ENCODE results near the gene MYH14. TPM values are rescaled to one million over a fixed set of nuclear protein-coding genes. Genes with fewer than 3 reads are reported as not detected.
A peak's percentile ranks its signal among the peaks of the same experiment; 100 is the strongest.

MYH14 gene
- total RNA-seq, 1 experiment from 2014 or later = not detected

DNA sequence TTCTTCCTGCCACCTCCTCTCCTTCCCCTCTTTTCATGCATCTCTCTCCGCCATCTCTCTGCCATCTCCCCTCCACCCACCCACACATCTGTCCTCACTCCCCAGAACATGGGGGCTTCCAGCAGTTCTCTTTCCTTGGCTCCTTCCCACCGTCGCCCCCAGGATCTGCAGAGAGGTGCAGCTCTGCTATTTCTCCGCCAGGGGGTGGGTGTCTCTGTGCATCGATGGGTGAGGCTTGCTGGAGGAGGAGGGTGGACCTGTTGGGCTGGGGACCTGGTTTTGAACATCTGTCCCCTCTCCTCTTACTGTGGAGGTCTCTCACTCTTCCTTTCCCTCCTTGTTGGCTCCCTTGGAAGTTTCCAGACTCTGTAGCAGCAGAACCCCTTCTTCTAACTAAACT lies 51.7 kb downstream of the MYH14 start:
- H3K27ac Mint-ChIP-seq (ENCODE audit: low read depth, unreplicated experiment) = no peak overlapping the region
- H3K27me3 Mint-ChIP-seq (ENCODE audit: insufficient read depth, unreplicated experiment) = no peaks in the 10 kb centered on the region
- ChIA-PET CTCF (interaction anchor here (0.5 to 0.7 kb wide), 2 partner anchors 103 to 199 kb away, joined by 3 read pairs; no protein-coding TSS in a partner anchor), POLR2A (no interaction called here)
- intact Hi-C loops (cut with micrococcal nuclease) = no loop called here
- BruUV-seq (replicated peaks) = no TSS peak
- DNase-seq (ENCODE audit: unreplicated experiment) = no peak
- no peak overlapping the region for H3K4me3 Mint-ChIP-seq (ENCODE audit: unreplicated experiment)
- TF ChIP-seq, protein P1, sequence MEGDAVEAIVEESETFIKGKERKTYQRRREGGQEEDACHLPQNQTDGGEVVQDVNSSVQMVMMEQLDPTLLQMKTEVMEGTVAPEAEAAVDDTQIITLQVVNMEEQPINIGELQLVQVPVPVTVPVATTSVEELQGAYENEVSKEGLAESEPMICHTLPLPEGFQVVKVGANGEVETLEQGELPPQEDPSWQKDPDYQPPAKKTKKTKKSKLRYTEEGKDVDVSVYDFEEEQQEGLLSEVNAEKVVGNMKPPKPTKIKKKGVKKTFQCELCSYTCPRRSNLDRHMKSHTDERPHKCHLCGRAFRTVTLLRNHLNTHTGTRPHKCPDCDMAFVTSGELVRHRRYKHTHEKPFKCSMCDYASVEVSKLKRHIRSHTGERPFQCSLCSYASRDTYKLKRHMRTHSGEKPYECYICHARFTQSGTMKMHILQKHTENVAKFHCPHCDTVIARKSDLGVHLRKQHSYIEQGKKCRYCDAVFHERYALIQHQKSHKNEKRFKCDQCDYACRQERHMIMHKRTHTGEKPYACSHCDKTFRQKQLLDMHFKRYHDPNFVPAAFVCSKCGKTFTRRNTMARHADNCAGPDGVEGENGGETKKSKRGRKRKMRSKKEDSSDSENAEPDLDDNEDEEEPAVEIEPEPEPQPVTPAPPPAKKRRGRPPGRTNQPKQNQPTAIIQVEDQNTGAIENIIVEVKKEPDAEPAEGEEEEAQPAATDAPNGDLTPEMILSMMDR (IDR thresholded peaks at IDR 0.05; ENCODE audit: unreplicated experiment) = no peak
- H3K36me3 Mint-ChIP-seq (ENCODE audit: insufficient read depth, unreplicated experiment) = no peaks in the 10 kb centered on the region
- H3K9me3 Mint-ChIP-seq (ENCODE audit: unreplicated experiment) = peaks cover 12% of the 10 kb centered on the region
- H3K4me1 Mint-ChIP-seq (ENCODE audit: insufficient read depth, unreplicated experiment) = no peaks in the 10 kb centered on the region

DNA sequence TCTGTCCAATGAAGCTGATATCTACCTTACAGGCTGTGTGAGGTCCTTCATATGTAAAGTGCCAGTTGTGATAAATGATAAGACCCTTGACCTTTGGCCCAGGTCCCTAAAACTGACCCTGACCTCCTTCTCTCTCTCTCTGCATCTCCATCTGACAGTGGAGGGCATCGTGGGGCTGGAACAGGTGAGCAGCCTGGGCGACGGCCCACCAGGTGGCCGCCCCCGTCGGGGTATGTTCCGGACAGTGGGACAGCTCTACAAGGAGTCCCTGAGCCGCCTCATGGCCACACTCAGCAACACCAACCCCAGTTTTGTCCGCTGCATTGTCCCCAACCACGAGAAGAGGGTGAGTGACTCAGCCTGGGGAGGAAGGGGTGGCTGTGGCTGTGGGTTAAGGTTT lies 53.7 kb downstream of the MYH14 start:
- Mint-ChIP-seq H3K27me3 (ENCODE audit: insufficient read depth, unreplicated experiment) (no peaks in the 10 kb centered on the region), H3K36me3 (ENCODE audit: insufficient read depth, unreplicated experiment) (no peaks in the 10 kb centered on the region), H3K9me3 (ENCODE audit: unreplicated experiment) (peaks cover 12% of the 10 kb centered on the region), H3K27ac (ENCODE audit: low read depth, unreplicated experiment) (no peak overlapping the region), H3K4me1 (ENCODE audit: insufficient read depth, unreplicated experiment) (no peaks in the 10 kb centered on the region), H3K4me3 (ENCODE audit: unreplicated experiment) (no peak overlapping the region)
- intact Hi-C loops (cut with micrococcal nuclease) = no loop called here
- POLR2A ChIA-PET = no interaction called here
- TF ChIP-seq, protein P1 (IDR thresholded peaks at IDR 0.05; ENCODE audit: unreplicated experiment) = no peak
- no peak for DNase-seq (ENCODE audit: unreplicated experiment)
- BruUV-seq (replicated peaks) = no TSS peak
- CTCF ChIA-PET = no interaction called here

DNA sequence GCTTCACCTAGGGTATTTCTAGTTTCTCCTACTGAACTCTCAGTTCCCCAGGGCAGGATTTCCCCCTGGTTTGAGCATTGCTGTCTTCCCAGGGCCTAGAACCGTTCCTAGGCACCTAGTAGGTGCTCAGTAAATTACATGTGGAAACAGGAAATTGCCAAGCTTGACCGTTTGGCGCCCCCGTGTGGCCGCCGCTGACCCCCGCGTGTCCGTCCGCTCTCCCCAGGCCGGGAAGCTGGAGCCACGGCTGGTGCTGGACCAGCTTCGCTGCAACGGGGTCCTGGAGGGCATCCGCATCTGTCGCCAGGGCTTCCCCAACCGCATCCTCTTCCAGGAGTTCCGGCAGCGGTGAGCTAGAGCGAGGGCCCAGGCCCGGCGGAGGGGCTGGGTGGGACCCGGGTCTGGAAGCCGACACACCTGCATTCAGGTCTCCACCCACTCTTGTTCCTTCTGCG lies 55.5 kb downstream of the MYH14 start:
- ChIA-PET POLR2A (no interaction called here), CTCF (interaction anchor here (1.1 kb wide), 1 partner anchor 43 kb away, joined by 3 read pairs; no protein-coding TSS in a partner anchor)
- Mint-ChIP-seq H3K27me3 (ENCODE audit: insufficient read depth, unreplicated experiment) (no peaks in the 10 kb centered on the region), H3K4me1 (ENCODE audit: insufficient read depth, unreplicated experiment) (no peaks in the 10 kb centered on the region), H3K4me3 (ENCODE audit: unreplicated experiment) (no peak overlapping the region), H3K36me3 (ENCODE audit: insufficient read depth, unreplicated experiment) (no peaks in the 10 kb centered on the region), H3K9me3 (ENCODE audit: unreplicated experiment) (peaks cover 12% of the 10 kb centered on the region), H3K27ac (ENCODE audit: low read depth, unreplicated experiment) (no peak overlapping the region)
- TF ChIP-seq, protein P1 (IDR thresholded peaks at IDR 0.05; ENCODE audit: unreplicated experiment) = peak; percentile 12
- no TSS peak for BruUV-seq (replicated peaks)
- DNase-seq (ENCODE audit: unreplicated experiment) = no peak
- intact Hi-C loops (cut with micrococcal nuclease) = no loop called here

DNA sequence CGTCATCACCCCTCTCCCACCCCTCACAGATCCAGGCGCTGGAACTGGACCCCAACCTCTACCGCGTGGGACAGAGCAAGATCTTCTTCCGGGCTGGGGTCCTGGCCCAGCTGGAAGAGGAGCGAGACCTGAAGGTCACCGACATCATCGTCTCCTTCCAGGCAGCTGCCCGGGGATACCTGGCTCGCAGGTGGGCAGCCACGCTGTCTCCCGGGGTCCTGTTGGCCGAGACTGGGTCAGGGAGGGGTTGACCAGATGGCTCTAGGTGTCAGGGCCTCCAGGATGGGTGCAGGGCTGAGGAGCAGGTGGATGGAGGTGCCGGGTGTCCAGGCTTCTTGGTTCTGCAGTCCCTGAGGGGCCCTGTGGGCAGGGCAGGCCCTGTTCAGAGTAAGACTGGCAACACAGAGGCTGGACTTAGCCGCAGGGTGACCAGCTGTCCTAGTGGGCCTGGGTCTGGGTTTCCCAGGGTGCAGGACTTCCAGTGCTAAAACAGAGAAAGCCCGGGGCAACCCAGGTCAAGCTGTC lies 58.1 kb downstream of the MYH14 start:
- intact Hi-C loops (cut with micrococcal nuclease) = no loop called here
- TF ChIP-seq, protein P1 (IDR thresholded peaks at IDR 0.05; ENCODE audit: unreplicated experiment) = no peak
- DNase-seq (ENCODE audit: unreplicated experiment) = no peak
- POLR2A ChIA-PET = no interaction called here
- H3K36me3 Mint-ChIP-seq (ENCODE audit: insufficient read depth, unreplicated experiment) = no peaks in the 10 kb centered on the region
- no peak overlapping the region for H3K27ac Mint-ChIP-seq (ENCODE audit: low read depth, unreplicated experiment)
- no peaks in the 10 kb centered on the region for H3K4me1 Mint-ChIP-seq (ENCODE audit: insufficient read depth, unreplicated experiment)
- CTCF ChIA-PET = no interaction called here
- no TSS peak for BruUV-seq (replicated peaks)
- no peak overlapping the region for H3K4me3 Mint-ChIP-seq (ENCODE audit: unreplicated experiment)
- H3K27me3 Mint-ChIP-seq (ENCODE audit: insufficient read depth, unreplicated experiment) = no peaks in the 10 kb centered on the region
- H3K9me3 Mint-ChIP-seq (ENCODE audit: unreplicated experiment) = peaks cover 11% of the 10 kb centered on the region
